ENCODE data around the gene PCDHB15. TPM values are rescaled to one million over a fixed set of nuclear protein-coding genes. Genes with fewer than 3 reads are reported as not detected.

Gene PCDHB15
- total RNA-seq, 1 experiment from 2014 or later, result 0.07 TPM

GRCh38 chr5:141258464-141258863 lies 13.3 kb downstream of the PCDHB15 start:
- no peak overlapping the region for H3K27ac ChIP-seq (ENCODE audit: low read depth, low read length)
- H3K4me3 ChIP-seq (replicated peaks in 1 of 2; ENCODE audit: low read depth in 1 of 2, low read length in 2 of 2), result no peak overlapping the region
- no peaks in the 10 kb centered on the region for H4K20me1 ChIP-seq (ENCODE audit: insufficient read depth)
- H3K79me2 ChIP-seq (ENCODE audit: insufficient read depth, low read length), result no peaks in the 10 kb centered on the region
- H3K4me1 ChIP-seq (ENCODE audit: control insufficient read depth in 1 of 2, insufficient read depth in 2 of 2, low read length in 2 of 2), result no peaks in the 10 kb centered on the region
- no peak overlapping the region for H2AFZ ChIP-seq (ENCODE audit: low read depth, low read length, poor library complexity, severe bottlenecking)
- intact Hi-C loops (cut with micrococcal nuclease), result no loop called here
- no TSS peak for BruUV-seq (replicated peaks)
- H3K27me3 ChIP-seq (ENCODE audit: insufficient read depth, low read length), result no peaks in the 10 kb centered on the region
- CTCF ChIA-PET, result no interaction called here
- H3K9me3 ChIP-seq (ENCODE audit: control insufficient read depth in 1 of 2, insufficient read depth in 1 of 2, low read depth in 1 of 2, low read length in 2 of 2), result peaks cover 21 to 26% of the 10 kb centered on the region in 2 experiments; a peak in 2 of 4 replicates
- no peak overlapping the region for H3K4me2 ChIP-seq (ENCODE audit: low read length)
- TF ChIP-seq MAX (IDR thresholded peaks at IDR 0.05) (no peak), ELF1 (IDR thresholded peaks at IDR 0.05; ENCODE audit: borderline replicate concordance, low read depth) (no peak), SRF (IDR thresholded peaks at IDR 0.05; ENCODE audit: low read depth) (no peak), ZBTB33 (IDR thresholded peaks at IDR 0.05; ENCODE audit: extremely low read depth, insufficient replicate concordance, low read length) (no peak), SP1 (IDR thresholded peaks at IDR 0.05; ENCODE audit: low read depth) (no peak), JUND (IDR thresholded peaks at IDR 0.05) (no peak), TCF7L2 (IDR thresholded peaks at IDR 0.05; ENCODE audit: borderline replicate concordance, extremely low read depth, insufficient read depth, insufficient read length) (no peak), ZFX (IDR thresholded peaks at IDR 0.05) (no peak), EGR1 (IDR thresholded peaks at IDR 0.05; ENCODE audit: low read depth) (no peak), CEBPB (IDR thresholded peaks at IDR 0.05; ENCODE audit: low read depth) (no peak), CTCF (IDR thresholded peaks at IDR 0.05 in 2 of 3, conservative IDR thresholded peaks at IDR 0.05 in 1 of 3; ENCODE audit: borderline replicate concordance in 1 of 3, insufficient read depth in 1 of 3, low read depth in 2 of 3, low read length in 2 of 3) (no peak), POLR2AphosphoS5 (IDR thresholded peaks at IDR 0.05; ENCODE audit: low read depth, low read length) (no peak), SIN3A (IDR thresholded peaks at IDR 0.05; ENCODE audit: low read depth) (no peak), YY1 (IDR thresholded peaks at IDR 0.05; ENCODE audit: extremely low read depth, insufficient replicate concordance, low read depth, low read length) (no peak), CBX3 (IDR thresholded peaks at IDR 0.05; ENCODE audit: low read depth) (no peak), FOSL1 (IDR thresholded peaks at IDR 0.05; ENCODE audit: low read depth) (no peak), REST (IDR thresholded peaks at IDR 0.05; ENCODE audit: low read depth) (no peak), EZH2phosphoT487 (IDR thresholded peaks at IDR 0.05; ENCODE audit: borderline replicate concordance) (no peak), ATF3 (IDR thresholded peaks at IDR 0.05) (no peak)
- no peak overlapping the region for H3K9ac ChIP-seq (ENCODE audit: low read length)
- POLR2A ChIA-PET, result no interaction called here
- RAD21 ChIA-PET (ENCODE audit: low non-redundant PET in 1 of 2, low total read pairs in 2 of 2, uncharacterized antibody in 2 of 2, unreplicated experiment in 2 of 2), result no interaction called here
- no peaks in the 10 kb centered on the region for H3K9me2 ChIP-seq (ENCODE audit: insufficient read depth)
- DNase-seq (ENCODE audit: low read depth, low spot score) (no peak), ATAC-seq (no peak)
- no peaks in the 10 kb centered on the region for H3K36me3 ChIP-seq (ENCODE audit: control insufficient read depth in 1 of 2, insufficient read depth in 2 of 2, low read length in 2 of 2)

Data from HCT116 (cell line).